Stimulated activated CD8-positive, alpha-beta memory T cell treated with anti-CD3 and anti-CD28 coated beads, Interleukin-4, amount 100 ng/mL, for 48 hours (primary cell): ENCODE data around the gene CATSPERB.
"Not testable (repeated sequence)": the region's sequence is repeated elsewhere in the genome, so short reads cannot be mapped to it uniquely, and the experiment has no call there.

Experiments used
- DNase-seq: peaks from one replicate; pipeline ENCODE4 v3.0.0-alpha.2; 2020

Gene CATSPERB

DNA sequence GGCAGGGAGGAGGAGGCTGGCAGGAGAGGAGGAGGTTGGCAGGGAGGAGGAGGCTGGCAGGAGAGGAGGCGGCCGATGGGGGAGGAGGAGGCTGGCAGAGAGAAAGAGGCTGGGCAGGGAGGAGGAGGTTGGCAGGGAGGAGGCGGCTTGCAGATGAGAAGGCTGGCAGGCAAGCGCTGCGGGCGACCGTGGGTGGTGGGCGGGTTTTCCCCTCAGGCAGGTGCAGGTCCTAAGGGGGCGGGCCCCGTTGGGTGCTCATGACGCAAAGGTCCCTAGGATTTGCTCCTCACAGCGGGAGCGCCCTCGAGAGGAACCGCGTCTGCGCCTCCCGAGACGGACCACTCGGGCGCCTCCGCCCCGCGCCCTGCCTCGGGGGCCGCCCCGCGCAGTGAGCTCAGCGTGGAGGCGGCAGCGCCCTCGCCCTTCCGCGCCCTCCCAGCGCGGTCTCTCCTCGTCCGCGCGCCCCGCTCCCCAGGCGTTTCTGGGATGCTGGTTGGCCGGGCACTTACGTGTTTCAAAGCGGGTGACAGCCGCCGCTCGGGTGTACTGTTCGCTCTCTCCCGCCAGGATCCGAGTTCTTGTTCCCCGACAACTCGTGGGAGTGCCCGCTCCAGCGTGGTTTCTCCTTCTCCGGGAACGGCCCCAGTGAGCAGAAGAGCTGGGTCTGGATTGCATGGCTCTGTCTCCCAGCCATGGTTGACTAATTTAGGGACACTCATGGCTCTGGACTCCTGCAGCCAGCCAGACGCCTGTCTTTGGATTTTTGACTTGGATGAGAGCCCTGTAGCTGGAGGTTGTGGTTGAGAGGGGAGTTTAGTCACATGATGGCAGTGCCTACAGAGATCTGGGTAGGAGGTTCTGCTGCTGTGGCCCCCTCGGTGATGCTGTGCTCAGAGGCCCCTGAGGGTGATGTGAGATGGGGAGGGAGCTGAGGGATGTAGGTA lies 157.7 kb downstream of the CATSPERB start:
- DNase-seq, result peak; percentile 93

DNA sequence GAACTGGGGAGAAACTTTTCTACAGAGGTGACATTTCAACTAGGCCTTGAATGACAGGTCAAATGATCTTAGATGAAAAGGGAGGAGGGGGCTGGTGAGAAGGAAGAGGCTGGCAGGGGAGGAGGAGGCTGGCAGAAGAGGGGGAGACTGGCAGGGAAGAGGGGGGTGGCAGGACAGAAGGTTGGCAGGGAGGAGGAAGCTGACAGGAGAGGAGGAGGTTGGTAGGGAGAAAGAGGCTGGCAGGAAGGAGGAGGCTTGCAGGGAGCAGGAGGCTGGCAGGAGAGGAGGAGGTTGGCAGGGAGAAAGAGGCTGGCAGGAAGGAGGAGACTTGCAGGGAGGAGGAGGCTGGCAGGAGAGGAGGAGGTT lies 158.4 kb downstream of the CATSPERB start:
- no peak for DNase-seq

DNA sequence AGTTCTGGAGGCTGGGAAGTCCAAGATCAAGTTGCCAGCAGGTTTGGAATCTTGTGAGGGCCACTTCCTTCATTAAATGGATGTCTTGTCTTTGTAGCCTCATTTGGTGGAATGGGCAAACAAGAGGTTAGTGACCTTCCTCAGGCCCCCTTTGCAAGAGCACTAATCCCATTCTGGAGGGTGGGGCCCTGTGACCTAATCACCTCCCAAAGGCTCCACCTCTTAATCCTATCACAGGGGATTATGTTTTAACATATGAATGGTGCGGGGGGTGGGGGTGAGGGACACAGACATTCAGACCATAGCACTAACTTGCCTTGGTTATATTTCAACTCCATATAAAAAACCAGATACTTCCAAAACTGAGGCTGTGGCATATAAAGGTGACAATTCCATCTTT lies 161.9 kb downstream of the CATSPERB start:
- DNase-seq, result no peak

DNA sequence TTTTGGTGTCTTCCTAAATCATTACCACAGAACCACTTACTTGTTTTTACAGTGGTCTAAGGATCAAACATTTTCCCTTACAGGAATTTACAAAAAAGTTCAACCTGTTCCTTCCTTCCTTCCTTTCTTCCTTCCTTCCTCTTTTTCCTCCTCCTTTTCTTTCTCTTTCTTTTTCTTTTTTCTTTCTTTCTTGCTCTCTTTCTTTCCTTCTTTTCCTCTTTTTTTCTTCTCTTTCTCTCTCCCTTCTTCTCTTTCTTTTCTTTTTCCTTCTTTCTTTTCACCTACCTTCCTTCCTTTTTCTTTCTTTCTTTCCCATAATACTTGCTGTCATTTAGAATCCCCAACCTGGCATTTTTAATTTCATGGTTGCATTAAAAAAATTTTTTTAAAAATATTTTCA lies 162.6 kb downstream of the CATSPERB start:
- DNase-seq, result no peak

DNA sequence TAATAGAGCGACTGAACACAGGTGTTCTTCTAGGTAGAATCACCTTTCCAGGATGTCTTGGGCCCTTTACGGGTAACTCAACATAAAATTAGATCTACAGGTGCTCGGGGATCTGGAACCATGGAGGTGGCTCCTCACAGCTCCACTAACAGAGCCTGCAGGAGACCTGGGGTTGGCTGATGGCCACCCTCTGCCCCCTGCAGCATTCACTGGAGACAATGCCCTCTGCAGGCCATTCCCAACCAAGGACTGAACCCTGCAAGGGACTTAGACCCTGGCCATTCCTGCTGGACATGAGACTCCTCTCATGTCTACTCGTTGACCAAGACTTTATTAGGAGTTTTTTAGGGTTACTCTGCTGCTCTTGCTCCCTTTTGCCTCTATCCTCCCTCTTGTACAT lies 163.3 kb downstream of the CATSPERB start:
- no peak for DNase-seq

DNA sequence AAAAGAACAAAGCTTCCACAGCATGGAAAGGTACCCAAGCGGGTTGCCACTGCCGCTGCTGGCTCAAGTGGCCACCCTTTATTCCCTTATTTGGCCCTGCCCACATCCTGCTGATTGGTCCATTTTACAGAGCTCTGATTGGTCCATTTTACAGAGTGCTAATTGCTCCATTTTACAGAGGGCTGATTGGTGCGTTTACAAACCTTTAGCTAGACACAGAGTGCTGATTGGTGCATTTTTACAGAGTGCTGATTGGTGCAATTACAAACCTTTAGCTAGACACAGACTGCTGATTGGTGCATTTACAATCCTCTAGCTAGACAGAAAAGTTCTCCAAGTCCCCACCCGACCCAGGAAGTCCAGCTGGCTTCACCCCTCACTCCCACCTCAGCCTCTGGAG lies 164.1 kb downstream of the CATSPERB start:
- DNase-seq, result not testable (repeated sequence)

DNA sequence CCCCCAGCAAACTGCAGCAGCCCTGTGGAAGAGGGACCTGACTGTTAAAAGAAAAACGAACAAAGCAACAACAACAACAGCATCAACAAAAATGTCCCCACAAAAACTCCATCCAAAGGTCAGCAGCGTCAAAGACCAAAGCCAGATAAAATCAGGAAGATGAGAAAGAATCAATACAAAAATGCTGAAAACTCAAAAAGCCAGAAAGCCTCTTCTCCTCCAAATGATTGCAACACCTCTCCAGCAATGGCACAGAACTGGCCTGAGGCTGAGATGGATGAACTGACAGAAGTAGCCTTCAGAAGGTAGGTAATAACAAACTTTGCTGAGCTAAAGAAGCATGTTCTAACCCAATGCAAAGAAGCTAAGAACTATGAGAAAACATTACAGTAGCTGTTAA lies 176.4 kb downstream of the CATSPERB start:
- DNase-seq, result no peak

DNA sequence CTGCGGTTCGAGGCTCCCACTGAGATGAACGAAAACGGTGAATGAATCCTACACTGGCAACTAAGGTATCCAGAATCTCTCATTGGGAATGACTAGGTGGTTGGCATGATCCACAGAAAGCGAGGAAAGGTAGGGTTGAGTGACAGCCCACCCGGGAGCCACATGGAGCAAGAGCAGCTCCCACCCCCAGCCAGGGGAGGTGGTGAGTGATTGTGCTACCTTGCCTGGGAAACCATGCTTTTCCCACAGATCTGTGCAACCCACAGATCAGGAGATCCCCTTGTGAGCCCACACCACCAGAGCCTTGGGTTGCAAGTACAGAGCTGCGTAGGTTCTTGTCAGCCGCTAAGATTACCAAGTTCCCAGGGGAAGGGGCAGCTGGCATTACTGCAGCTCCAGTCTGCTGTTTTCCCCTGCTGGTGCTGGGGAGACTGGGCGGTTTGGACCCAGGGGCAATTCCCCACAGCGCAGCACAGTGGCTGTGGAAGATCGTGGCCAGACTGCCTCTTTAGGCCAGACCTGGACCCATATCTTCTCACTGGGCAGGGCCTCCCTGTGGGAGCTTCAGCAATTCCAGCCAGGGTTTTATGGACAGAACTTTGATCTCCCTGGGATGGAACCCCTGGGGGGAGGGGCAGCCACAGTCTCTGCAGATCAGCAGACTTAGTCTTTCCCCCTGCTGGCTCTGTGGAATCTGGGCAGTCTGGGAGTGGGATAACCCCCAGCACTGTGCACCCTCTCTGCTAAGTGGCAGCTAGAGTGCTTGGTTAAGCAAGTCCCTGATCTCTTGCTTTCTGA lies 177.2 kb downstream of the CATSPERB start:
- no peak for DNase-seq

DNA sequence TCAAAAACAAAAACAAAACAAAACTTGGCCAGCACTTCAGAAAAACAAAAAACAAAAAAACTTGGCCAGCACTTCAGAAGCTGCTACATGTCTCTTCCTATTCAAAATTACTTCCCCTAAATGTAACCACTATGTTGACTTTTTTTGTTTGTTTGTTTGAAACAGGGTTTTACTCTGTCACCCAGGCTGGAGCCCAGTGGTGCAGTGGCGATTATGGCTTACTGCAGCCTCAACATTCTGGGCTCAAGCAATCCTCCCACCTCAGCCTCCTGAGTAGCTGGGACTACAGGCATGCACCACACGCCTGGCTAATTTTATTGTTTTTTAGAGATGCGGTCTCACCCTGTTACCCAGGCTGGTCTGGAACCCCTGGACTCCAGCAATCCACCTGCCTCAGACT lies 183.8 kb downstream of the CATSPERB start:
- DNase-seq, result no peak

DNA sequence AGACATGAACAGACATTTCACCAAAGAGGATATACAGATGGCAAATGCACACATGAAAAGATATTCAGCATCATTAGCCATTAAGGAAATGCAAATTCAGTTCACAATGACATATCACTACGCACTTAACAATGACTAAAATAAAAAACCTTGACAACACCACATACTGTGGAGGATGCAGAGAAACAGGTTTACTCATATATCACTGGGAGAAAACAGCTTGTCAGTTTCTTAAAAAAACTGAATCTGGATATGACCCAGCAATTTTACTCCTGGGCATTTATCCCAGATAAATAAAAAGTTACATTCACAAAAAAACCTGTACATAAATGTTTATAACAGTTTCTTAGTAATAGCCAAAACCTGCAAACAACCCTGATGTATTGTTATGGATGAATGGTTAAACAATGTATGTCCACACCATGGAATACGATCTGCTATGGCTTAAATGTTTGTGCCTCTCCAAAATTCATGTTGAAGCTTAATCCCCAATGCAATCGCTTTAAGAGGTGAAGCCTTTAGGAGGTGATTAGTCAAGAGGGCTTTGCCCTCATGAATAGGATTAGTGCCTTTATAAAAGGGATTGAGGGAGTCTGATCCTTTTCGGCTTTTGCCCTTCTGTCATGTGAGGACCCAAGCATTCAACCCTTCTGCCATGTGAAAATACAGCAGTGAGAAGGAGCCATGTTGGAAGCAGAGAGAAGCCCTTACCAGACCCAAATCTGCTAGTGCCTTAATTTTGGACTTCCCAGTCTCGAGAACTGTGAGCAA lies 185.8 kb downstream of the CATSPERB start:
- DNase-seq, result no peak

DNA sequence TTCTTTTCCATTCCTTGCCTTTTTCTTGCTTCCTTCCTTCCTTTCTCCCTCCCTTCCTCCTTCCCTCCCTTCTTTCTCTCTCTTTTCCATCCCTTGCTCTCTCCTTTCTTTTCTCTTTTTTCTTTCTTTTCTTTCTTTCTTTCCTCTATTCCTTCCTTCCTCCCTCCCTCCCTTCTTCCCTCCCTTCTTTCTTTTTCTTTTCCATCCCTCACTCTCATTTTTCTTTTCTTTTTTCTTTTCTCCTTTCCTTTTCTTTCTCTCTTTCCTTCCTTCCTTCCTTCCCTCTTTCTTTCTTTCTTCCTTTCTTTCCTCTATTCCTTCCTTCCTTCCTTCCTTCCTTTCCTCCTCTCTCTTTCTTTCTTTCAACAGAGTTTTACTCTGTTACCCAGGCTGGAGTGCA lies 186.7 kb downstream of the CATSPERB start:
- no peak for DNase-seq

DNA sequence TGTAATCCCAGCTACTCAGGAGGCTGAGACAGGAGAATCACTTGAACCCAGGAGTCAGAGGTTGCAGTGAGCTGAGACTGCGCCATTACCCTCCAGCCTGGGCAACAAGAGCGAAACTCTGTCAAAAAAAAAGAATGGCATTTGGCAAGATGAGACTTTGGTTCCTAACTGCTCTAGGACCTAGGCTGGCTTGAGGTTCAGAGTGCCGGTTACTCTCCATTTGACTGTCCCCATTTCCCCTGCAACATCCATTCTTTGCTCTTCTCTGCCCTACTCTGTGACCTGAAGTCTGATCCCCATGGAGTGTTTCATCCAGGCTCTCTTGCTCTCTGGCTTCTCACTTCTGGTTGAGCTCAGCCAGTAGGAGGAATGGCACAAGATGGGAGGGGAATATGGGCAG lies 195.6 kb downstream of the CATSPERB start:
- no peak for DNase-seq

DNA sequence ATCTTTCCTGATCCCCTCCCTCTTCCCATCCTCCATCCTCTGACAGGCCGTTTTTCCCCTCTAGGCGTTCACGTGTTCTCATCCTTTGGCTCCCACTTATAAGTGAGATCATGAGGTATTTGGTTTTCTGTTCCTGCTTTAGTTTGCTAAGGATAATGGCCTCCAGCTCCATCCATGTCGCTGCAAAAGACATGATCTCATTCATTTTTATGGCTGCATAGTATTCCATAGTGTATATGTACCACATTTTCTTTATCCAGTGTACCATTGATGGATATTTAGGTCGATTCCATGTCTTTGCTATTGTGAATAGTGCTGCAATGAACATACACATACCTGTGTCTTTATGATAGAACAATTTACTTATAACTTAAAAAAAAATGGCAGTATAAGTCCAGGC lies 197.8 kb downstream of the CATSPERB start:
- DNase-seq, result not testable (repeated sequence)

DNA sequence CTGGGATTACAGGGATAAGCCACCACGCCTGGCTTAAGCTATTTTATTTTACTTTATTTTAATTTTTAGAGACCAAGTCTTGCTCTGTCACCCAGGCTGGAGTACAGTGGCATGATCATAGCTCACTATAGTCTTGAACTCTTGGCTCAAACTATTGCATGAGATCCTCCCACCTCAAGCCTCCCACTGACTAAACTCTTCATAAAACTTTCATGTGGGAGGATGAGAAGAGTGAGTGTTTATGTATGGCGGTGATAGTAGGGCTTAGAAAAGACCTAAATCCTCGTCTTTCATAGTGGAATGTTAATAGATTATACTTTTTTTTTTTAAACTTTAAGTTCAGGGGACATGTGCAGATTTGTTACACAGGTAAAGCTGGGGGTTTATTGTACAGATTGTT lies 198.3 kb downstream of the CATSPERB start:
- no peak for DNase-seq
